RWPE1 (cell line): Measurements from ENCODE around the gene DUSP22.

ENCODE experiments used
- CTCF ChIA-PET: fragments of 350-600 bp; sonication (Branson Sonifier 250); formaldehyde crosslinking; extraction: SDS; loops from one replicate; lab custom pipeline; 2021; lab: Yijun Ruan, JAX
- POLR2A ChIA-PET: fragments of 400-600 bp; formaldehyde crosslinking; extraction: SDS; loops from one replicate; lab custom pipeline; 2020; ENCODE audit warnings: antibody characterized with exemption; ENCODE audit not compliant: low non-redundant PET; lab: Yijun Ruan, JAX
- DNase-seq: peaks from one replicate; pipeline ENCODE4 v3.0.0; 2012; ENCODE audit warnings: low spot score
- H3K27ac ChIP-seq: fragments of 450-650 bp; 2 replicates; pipeline ENCODE4 v1.5.1; 2017
- TF ChIP-seq, protein P1 (sequence below): fragments of 450-650 bp; conservative IDR thresholded peaks from 2 replicates; pipeline ENCODE4 v1.5.1; 2017; ENCODE audit warnings: low read depth, mild to moderate bottlenecking

The DUSP22 gene

DNA sequence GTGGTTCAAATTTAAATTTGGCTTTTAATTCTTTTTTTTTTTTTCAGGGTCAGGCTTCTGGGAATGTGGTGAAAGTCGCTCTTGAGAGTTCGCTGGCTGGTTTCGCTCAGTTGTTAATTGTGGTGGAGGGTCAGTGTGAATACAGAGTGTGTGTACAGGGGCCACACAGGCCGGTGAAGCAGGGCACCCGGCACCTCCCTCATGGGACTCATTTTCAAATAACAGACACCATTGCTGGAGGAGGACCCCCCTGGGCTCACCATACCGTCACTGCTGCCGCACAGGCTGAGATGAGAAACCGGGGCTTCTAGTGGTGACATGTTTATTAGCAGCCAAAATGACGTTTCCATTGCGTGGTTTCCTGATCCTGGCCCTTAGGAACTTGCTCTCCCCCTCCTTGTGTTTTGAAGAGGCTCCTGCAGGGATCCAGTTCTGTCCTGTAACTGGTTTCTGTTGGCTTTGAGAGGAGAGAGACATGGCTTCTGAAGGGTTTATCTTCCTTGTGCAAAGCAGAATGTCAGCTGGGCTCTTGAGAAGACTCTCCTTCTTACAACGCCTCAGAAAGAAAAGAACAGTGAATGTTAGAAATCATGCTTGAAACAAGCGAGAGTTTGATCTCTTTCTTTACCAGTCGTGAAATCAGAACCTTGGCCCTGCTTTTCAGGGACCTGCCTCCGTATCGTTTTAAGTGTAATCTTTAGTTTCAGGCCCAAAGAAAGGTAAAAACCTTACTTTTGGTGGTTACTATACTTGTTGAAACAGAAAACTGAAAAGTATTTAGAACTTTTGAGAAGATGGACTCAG is 37.8 kb downstream of the DUSP22 start:
- TF ChIP-seq, protein P1, sequence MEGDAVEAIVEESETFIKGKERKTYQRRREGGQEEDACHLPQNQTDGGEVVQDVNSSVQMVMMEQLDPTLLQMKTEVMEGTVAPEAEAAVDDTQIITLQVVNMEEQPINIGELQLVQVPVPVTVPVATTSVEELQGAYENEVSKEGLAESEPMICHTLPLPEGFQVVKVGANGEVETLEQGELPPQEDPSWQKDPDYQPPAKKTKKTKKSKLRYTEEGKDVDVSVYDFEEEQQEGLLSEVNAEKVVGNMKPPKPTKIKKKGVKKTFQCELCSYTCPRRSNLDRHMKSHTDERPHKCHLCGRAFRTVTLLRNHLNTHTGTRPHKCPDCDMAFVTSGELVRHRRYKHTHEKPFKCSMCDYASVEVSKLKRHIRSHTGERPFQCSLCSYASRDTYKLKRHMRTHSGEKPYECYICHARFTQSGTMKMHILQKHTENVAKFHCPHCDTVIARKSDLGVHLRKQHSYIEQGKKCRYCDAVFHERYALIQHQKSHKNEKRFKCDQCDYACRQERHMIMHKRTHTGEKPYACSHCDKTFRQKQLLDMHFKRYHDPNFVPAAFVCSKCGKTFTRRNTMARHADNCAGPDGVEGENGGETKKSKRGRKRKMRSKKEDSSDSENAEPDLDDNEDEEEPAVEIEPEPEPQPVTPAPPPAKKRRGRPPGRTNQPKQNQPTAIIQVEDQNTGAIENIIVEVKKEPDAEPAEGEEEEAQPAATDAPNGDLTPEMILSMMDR: no peak
- H3K27ac ChIP-seq: no peak overlapping the region
- POLR2A ChIA-PET: no interaction called here
- no peak for DNase-seq
- CTCF ChIA-PET: no interaction called here

DNA sequence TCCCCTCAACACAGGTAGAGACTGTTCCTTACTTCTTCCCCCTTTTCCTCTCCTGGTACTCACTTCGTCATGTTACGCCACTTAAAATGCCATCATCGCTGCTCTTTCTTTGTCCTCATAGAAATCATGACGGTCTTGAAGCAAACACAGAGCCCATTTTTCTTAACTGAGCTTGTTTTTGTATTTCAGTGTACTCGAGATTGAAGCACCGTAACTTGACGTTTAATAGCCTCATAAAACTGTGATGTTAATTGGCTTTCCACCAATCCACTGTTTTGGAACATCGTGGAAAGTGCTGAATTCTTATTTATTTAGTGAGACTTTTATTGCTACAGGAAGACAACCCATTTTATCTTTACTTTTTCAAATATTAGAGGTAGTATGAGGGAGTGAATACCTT is 38.7 kb downstream of the DUSP22 start:
- CTCF ChIA-PET: no interaction called here

DNA sequence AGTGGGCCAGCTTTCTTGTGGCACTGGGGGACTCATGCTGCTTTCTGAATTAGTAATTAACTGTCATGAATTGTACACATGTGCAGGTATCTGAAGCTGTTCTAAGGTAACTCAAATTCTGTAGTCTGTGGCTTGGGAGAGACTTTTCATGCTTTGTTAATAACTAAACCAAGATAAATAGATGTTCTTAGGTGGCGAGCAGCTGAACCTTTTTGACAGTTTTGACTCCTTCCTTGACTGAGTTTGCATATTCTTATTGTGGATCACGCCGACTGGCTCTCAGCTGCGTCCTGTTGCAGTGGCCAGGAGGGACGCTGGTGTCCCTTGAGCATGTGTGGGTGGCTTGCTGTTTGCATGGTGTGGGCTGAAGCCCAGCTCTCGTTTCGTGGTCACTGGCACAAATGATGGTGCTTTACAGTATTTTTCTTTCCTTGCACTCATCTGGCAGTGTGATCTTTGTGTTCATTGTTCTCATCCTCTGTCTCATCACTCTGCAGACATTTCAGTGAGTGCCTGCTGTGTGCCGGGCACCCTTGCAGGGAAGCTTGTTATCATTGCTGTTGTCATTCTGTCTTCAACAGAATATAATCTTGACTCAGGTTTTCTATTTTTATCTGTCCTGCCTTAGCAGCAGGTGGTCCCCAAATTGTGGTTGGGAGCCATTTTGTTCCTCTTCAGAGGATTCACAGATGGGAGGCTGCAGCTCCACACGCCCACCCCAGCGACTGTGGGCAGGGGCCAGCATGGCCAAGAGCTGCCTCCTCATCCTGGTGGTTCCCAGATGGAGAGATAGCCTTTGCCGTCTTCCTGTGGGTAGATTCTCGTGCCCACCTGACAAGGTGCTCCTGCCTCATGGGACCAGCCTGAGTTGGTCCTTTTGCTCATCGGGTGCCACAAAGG is 39.6 kb downstream of the DUSP22 start:
- no peak overlapping the region for H3K27ac ChIP-seq
- POLR2A ChIA-PET: no interaction called here
- TF ChIP-seq, protein P1: no peak
- no peak for DNase-seq
- CTCF ChIA-PET: no interaction called here

More for the DNA sequence above, 38.7 kb downstream of the DUSP22 start:
- no peak for DNase-seq
- POLR2A ChIA-PET: no interaction called here
- H3K27ac ChIP-seq: no peak overlapping the region
- TF ChIP-seq, protein P1: no peak

DNA sequence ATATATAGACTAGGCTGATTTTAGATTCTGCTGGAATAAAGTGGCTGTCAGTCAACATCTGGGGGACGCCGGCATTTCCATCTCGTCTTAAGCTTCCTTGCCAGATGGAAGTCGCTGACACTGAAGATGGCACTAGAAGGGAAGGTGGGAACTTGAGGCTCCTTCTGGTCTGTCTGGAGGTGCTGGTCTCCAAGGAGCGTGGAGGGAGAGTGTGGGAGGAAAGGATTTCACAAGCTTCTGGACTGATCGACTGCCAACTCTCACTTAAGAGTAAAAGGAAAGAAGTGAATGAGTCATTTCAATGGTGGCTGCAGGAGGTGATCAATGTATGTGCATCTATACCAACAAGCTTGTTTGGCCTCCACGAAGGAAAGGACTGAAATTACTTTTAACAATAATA is 40.4 kb downstream of the DUSP22 start:
- ChIA-PET POLR2A (no interaction called here), CTCF (no interaction called here)

DNA sequence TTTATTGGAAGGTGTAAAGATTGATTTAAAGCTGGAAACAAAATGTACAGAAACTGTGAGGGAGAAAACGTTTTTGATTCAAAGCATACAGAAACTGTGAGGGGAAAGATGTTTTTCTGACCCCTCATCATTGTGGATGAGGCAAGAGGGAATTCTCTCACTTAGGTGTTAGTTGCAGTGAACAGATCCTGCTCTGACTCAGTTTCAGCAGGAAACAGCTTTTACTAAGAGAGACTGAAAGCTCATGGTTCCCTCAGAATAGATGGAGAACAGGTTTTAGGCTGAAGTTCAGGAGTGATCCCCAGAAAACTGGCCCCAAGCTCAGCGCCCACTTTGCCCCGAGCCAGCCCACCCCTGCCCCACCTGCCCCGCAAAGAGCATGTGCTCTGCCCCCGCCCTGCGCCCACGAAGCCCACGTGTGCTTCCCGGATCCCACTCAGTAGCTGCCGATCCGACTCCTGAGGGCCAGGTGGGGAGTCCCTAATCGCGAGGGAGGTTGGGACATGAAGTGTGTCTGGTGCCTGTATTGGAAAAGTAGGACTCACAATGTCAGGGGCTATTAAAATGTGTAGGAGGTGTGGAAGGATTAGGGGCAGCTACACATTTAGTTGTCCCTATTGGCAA is 41.2 kb downstream of the DUSP22 start:
- ChIA-PET CTCF (no interaction called here), POLR2A (no interaction called here)
- TF ChIP-seq, protein P1: no peak
- no peak for DNase-seq
- H3K27ac ChIP-seq: no peak overlapping the region

More for the DNA sequence above, 40.4 kb downstream of the DUSP22 start:
- no peak for DNase-seq
- no peak overlapping the region for H3K27ac ChIP-seq
- TF ChIP-seq, protein P1: no peak
